GM23338 (cell line): ENCODE data around the gene TUBG1. TPM values are rescaled to one million over a fixed set of nuclear protein-coding genes. Genes with fewer than 3 reads are reported as not detected.

ENCODE experiments used
- CREB1 ChIP-seq: fragments of 250-450 bp; sonication (Bioruptor Pico); IDR thresholded peaks from 2 replicates; pipeline ENCODE4 v1.5.0; 2020; ENCODE audit warnings: low read depth, mild to moderate bottlenecking, moderate library complexity
- CTCF ChIP-seq, 2 experiments: fragments of 200-600 bp in 1 of 2; sonication (generic) in 1 of 2; conservative IDR thresholded peaks; 2 replicates each; pipeline versions ENCODE4 v1.5.1 to v1.6.1; 2016 to 2017; ENCODE audit warnings: antibody characterized with exemption in 2 of 2, low read depth in 2 of 2, mild to moderate bottlenecking in 2 of 2, moderate library complexity in 1 of 2
- ETS1 ChIP-seq: IDR thresholded peaks from 2 replicates; pipeline ENCODE4 v1.6.1; 2016; ENCODE audit warnings: antibody characterized with exemption
- EZH2 ChIP-seq: fragments of 200-600 bp; sonication (generic); IDR thresholded peaks from one replicate; pipeline ENCODE4 v1.8.0; 2017; ENCODE audit warnings: antibody characterized with exemption, mild to moderate bottlenecking, low read depth; ENCODE audit not compliant: unreplicated experiment
- EZH2phosphoT487 ChIP-seq: fragments of 200-600 bp; sonication (generic); IDR thresholded peaks from one replicate; pipeline ENCODE4 v1.8.1; 2018; ENCODE audit warnings: antibody characterized with exemption; ENCODE audit not compliant: unreplicated experiment
- STAT1 ChIP-seq: IDR thresholded peaks from one replicate; pipeline ENCODE4 v1.6.1; 2016; ENCODE audit warnings: antibody characterized with exemption; ENCODE audit not compliant: unreplicated experiment
- ZNF114 ChIP-seq: fragments of 250-450 bp; sonication (Bioruptor Pico); IDR thresholded peaks from 2 replicates; pipeline ENCODE4 v1.5.0; 2020; ENCODE audit warnings: mild to moderate bottlenecking, moderate library complexity
- ZNF331 ChIP-seq: fragments of 250-450 bp; sonication (Bioruptor Pico); IDR thresholded peaks from 2 replicates; pipeline ENCODE4 v1.5.0; 2020; ENCODE audit warnings: low read depth, mild to moderate bottlenecking, moderate library complexity
- ZNF462 ChIP-seq: fragments of 250-450 bp; sonication (Bioruptor Pico); IDR thresholded peaks from 2 replicates; pipeline ENCODE4 v1.5.0; 2020; ENCODE audit warnings: mild to moderate bottlenecking, moderate library complexity
- polyA plus RNA-seq: library from polyadenylated mRNA; unstranded; fragments of >200 nt; fragmentation: Nextera tagmentation; extraction: Ambion mirVana; gene quantifications from 2 replicates; pipeline ENCODE4 v1.2.1, GENCODE V29; 2016
- total RNA-seq: library from RNA; depleted of rRNA; stranded (reverse); fragments of >200 nt; shearing (Covaris generic); gene quantifications from 2 replicates; pipeline ENCODE4 v1.2.3, GENCODE V29; 2014

The TUBG1 gene
- total and polyA plus RNA-seq, 2 experiments from 2014 or later = 101 to 117 TPM

GRCh38 chr17:42560246-42560645 lies 49.2 kb upstream of the TUBG1 start (continued):
- TF ChIP-seq ZNF462 (no peak), ETS1 (no peak), EZH2phosphoT487 (no peak), STAT1 (no peak), CTCF (conservative IDR thresholded peaks at IDR 0.05; ENCODE audit: low read depth in 2 of 2) (no peak), ZNF331 (CRISPR knock-in tag) (no peak), ZNF114 (CRISPR knock-in tag) (no peak), EZH2 (no peak), CREB1 (CRISPR knock-in tag) (no peak)
